Upper lobe of left lung (tissue), 6 donors: ENCODE data around the gene NAV1. TPM values are rescaled to one million over a fixed set of nuclear protein-coding genes. Genes with fewer than 3 reads are reported as not detected.

ENCODE experiments used
- ATAC-seq, 2 donors: fragments of 200-7000 bp; cut with Tn5 transposase; one replicate each; pipeline ENCODE4 v1.9.1; 2022; ENCODE audit warnings: mild to moderate bottlenecking in 2 of 2, moderate library complexity in 2 of 2; ENCODE audit not compliant: low FRiP score in 2 of 2
- DNase-seq, 2 donors: peaks; one replicate each; pipeline ENCODE4 v3.0.0-alpha.2; 2019 to 2020
- H3K27ac ChIP-seq, 4 donors: fragments of 200-600 bp; sonication (generic); one replicate each; pipeline ENCODE4 v1.5.1; 2016 to 2019
- H3K27me3 ChIP-seq, 4 donors: fragments of 200-600 bp; sonication (generic); one replicate each; pipeline ENCODE4 v1.5.1; 2017 to 2019
- H3K36me3 ChIP-seq, 4 donors: fragments of 200-600 bp; sonication (generic); one replicate each; pipeline ENCODE4 v1.5.1; 2016 to 2019
- H3K4me1 ChIP-seq, 4 donors: fragments of 200-600 bp; sonication (generic); one replicate each; pipeline ENCODE4 v1.5.1; 2018 to 2019
- H3K4me3 ChIP-seq, 4 donors: fragments of 200-600 bp; sonication (generic); one replicate each; pipeline ENCODE4 v1.5.1; 2017 to 2019; ENCODE audit warnings: mild to moderate bottlenecking in 2 of 4, moderate library complexity in 1 of 4
- H3K9me3 ChIP-seq, 4 donors: fragments of 200-600 bp; sonication (generic); one replicate each; pipeline ENCODE4 v1.5.1; 2018 to 2019
- CTCF ChIP-seq, 6 experiments: fragments of 450-650 bp in 4 of 6; fragments of 200-600 bp in 2 of 6; sonication (generic) in 2 of 6; IDR thresholded peaks; one replicate each; pipeline ENCODE4 v1.5.1; 2016 to 2019; ENCODE audit warnings: antibody characterized with exemption in 6 of 6
- EP300 ChIP-seq, 4 donors: sonication (generic); formaldehyde crosslinking; IDR thresholded peaks; one replicate each; pipeline ENCODE4 v1.5.1; 2017; ENCODE audit warnings: antibody characterized with exemption in 4 of 4, control low read depth in 2 of 4
- POLR2A ChIP-seq, 4 donors: fragments of 450-650 bp; IDR thresholded peaks; one replicate each; pipeline ENCODE4 v1.5.1; 2016 to 2017; ENCODE audit warnings: antibody characterized with exemption in 4 of 4, mild to moderate bottlenecking in 2 of 4
- POLR2AphosphoS5 ChIP-seq, 2 donors: sonication (generic); formaldehyde crosslinking; IDR thresholded peaks; one replicate each; pipeline ENCODE4 v1.5.1; 2017; ENCODE audit warnings: antibody characterized with exemption in 2 of 2
- WGBS, 2 donors: methylation state at CpG; one replicate each; pipeline ENCODE4 v1.1.5; 2017 to 2018; 5-methylcytosine and 5-hydroxymethylcytosine counted together
- total RNA-seq, 6 donors: library from RNA; depleted of rRNA in 4 of 6; stranded (reverse); fragments of >200 nt in 4 of 6; gene quantifications; one replicate each; pipeline versions ENCODE4 v1.1.0 to v1.2.1, GENCODE V29; 2016 to 2021
- donor health status: DM: no; HTN: no; CAD: no; lungs with moderate emphysema.
- donor health status: DM: no; HTN: yes; CAD: no; lungs with severe emphysema.

The NAV1 gene
- total RNA-seq, 6 donors from 2014 or later: 15.2 to 41.0 (median 24.1) TPM

- no peak overlapping the region for H3K4me3 ChIP-seq
- H3K9me3 ChIP-seq: no peaks in the 10 kb centered on the region
- no peak for ATAC-seq
- no peaks in the 10 kb centered on the region for H3K36me3 ChIP-seq
- no peaks in the 10 kb centered on the region for H3K27me3 ChIP-seq
- H3K27ac ChIP-seq: no peak overlapping the region
- no peak for DNase-seq
- WGBS, 2 donors: 60 to 73% methylated on average over 3 of the region's 3 CpGs
- TF ChIP-seq POLR2AphosphoS5 (IDR thresholded peaks at IDR 0.05) (no peak), EP300 (IDR thresholded peaks at IDR 0.05) (no peak)
- peaks cover 12 to 16% (median 14%) of the 10 kb centered on the region in 4 donors for H3K4me1 ChIP-seq
Observed at GRCh38 chr1:201585901-201586300, 47.0 kb downstream of the NAV1 start.

- peaks cover 0 to 3% (median 0%) of the 10 kb centered on the region in 4 donors for H3K36me3 ChIP-seq
- TF ChIP-seq POLR2A (IDR thresholded peaks at IDR 0.05) (no peak), POLR2AphosphoS5 (IDR thresholded peaks at IDR 0.05) (no peak), CTCF (IDR thresholded peaks at IDR 0.05) (no peak), EP300 (IDR thresholded peaks at IDR 0.05) (no peak)
- H3K27ac ChIP-seq: no peak overlapping the region
- DNase-seq (no peak), ATAC-seq (no peak)
- H3K4me3 ChIP-seq: no peak overlapping the region
- 92 to 93% methylated on average over 5 of the region's 5 CpGs for WGBS, 2 donors
- H3K9me3 ChIP-seq: no peaks in the 10 kb centered on the region
- peaks cover 12 to 16% (median 14%) of the 10 kb centered on the region in 4 donors for H3K4me1 ChIP-seq
- H3K27me3 ChIP-seq: no peaks in the 10 kb centered on the region
Observed at GRCh38 chr1:201586806-201587205, 47.9 kb downstream of the NAV1 start.

- TF ChIP-seq POLR2A (IDR thresholded peaks at IDR 0.05): no peak
- no peak for TF ChIP-seq POLR2AphosphoS5 (IDR thresholded peaks at IDR 0.05)
- no peak for TF ChIP-seq EP300 (IDR thresholded peaks at IDR 0.05)
- no peak for TF ChIP-seq CTCF (IDR thresholded peaks at IDR 0.05)
- Histone ChIP-seq H3K4me1 (peaks cover 8 to 16% (median 14%) of the 10 kb centered on the region in 4 donors), H3K27me3 (no peaks in the 10 kb centered on the region), H3K4me3 (no peak overlapping the region), H3K36me3 (peaks cover 0 to 5% (median 0%) of the 10 kb centered on the region in 4 donors), H3K9me3 (no peaks in the 10 kb centered on the region), H3K27ac (no peak overlapping the region)
- WGBS, 2 donors: 77 to 96% methylated on average over 1 of the region's 1 CpG
- ATAC-seq (no peak), DNase-seq (no peak)
Observed at GRCh38 chr1:201587729-201588128, 48.8 kb downstream of the NAV1 start.

Other genes with a start within 250 kb of the NAV1 start
- 10 to 100 TPM in 2 of 6 donors, 1 to 10 TPM in 4; 2.0 to 31.4 (median 6.4) TPM for gene TNNT2, start 161.4 kb upstream of the NAV1 start, total RNA-seq
- gene LAD1, start 139.8 kb upstream of the NAV1 start, total RNA-seq: 10 to 100 TPM; 12.6 to 48.1 (median 39.1) TPM
- gene TNNI1, start 117.4 kb upstream of the NAV1 start, total RNA-seq: under 1 TPM in 5 of 6 donors, not detected in 1; 0.15 to 0.78 (median 0.47) TPM
- 100 to 1,000 TPM in 3 of 6 donors, 10 to 100 TPM in 3; 45.1 to 211 (median 88.1) TPM for gene PHLDA3, start 69.9 kb upstream of the NAV1 start, total RNA-seq
- gene CSRP1, start 32.0 kb upstream of the NAV1 start, total RNA-seq: 100 to 1,000 TPM; 200 to 495 (median 327) TPM